Endothelial cell of hepatic sinusoid (primary cell): ENCODE measurements around the gene BCR.
"Not testable (repeated sequence)": the region's sequence is repeated elsewhere in the genome, so short reads cannot be mapped to it uniquely, and the experiment has no call there.

Experiments
- in situ Hi-C: cut with HindIII; loops from 2 replicates; pipeline ENCODE4 v1.10.0; 2017; ENCODE audit warnings: low sequenced_read_pairs

The BCR gene

GRCh38 chr22:23180301-23180892 is at the start of gene BCR:
Gene BCR, plus strand, starts transcription at chr22:23180509. Its CDS starts 452 bp downstream, at chr22:23180961.
- in situ Hi-C loops = no loop called here

- in situ Hi-C loops = no loop called here
Observed at GRCh38 chr22:23130697-23131096, 49.6 kb upstream of the BCR start.

- in situ Hi-C loops = no loop called here
Observed at GRCh38 chr22:23131931-23132330, 48.4 kb upstream of the BCR start.

GRCh38 chr22:23132376-23133091 is 47.8 kb upstream of the BCR start:
- in situ Hi-C loops = no loop called here

GRCh38 chr22:23133922-23134321 is 46.4 kb upstream of the BCR start:
- in situ Hi-C loops = no loop called here

- in situ Hi-C loops = not testable (repeated sequence)
Observed at GRCh38 chr22:23136991-23137390, 43.3 kb upstream of the BCR start.

GRCh38 chr22:23137468-23137867 is 42.8 kb upstream of the BCR start:
- in situ Hi-C loops = no loop called here

- in situ Hi-C loops = no loop called here
Observed at GRCh38 chr22:23137905-23138561, 42.3 kb upstream of the BCR start.

GRCh38 chr22:23138584-23139435 is 41.5 kb upstream of the BCR start:
- in situ Hi-C loops = no loop called here

- in situ Hi-C loops = no loop called here
Observed at GRCh38 chr22:23140385-23140784, 39.9 kb upstream of the BCR start.

GRCh38 chr22:23142546-23143105 is 37.7 kb upstream of the BCR start:
- in situ Hi-C loops = no loop called here

GRCh38 chr22:23143119-23143518 is 37.2 kb upstream of the BCR start:
- in situ Hi-C loops = no loop called here

- in situ Hi-C loops = no loop called here
Observed at GRCh38 chr22:23144432-23144831, 35.9 kb upstream of the BCR start.

- in situ Hi-C loops = no loop called here
Observed at GRCh38 chr22:23144932-23145877, 35.1 kb upstream of the BCR start, which contains the start of gene RAB36. Gene RAB36, plus strand, starts transcription at chr22:23145477. Its CDS starts 1,140 bp downstream, at chr22:23146617.

- in situ Hi-C loops = no loop called here
Observed at GRCh38 chr22:23145878-23146470, 34.3 kb upstream of the BCR start.

- in situ Hi-C loops = no loop called here
Observed at GRCh38 chr22:23146478-23147205, 33.7 kb upstream of the BCR start.

- in situ Hi-C loops = no loop called here
Observed at GRCh38 chr22:23147617-23148387, 32.5 kb upstream of the BCR start.

GRCh38 chr22:23149743-23150238 is 30.5 kb upstream of the BCR start:
- in situ Hi-C loops = no loop called here
